Dermis microvascular lymphatic vessel endothelial cell (primary cell): Measurements from ENCODE around the gene WSB1. TPM values are rescaled to one million over a fixed set of nuclear protein-coding genes. Genes with fewer than 3 reads are reported as not detected.
A peak's percentile ranks its signal among the peaks of the same experiment; 100 is the strongest.
"Not testable (repeated sequence)": the region's sequence is repeated elsewhere in the genome, so short reads cannot be mapped to it uniquely, and the experiment has no call there.

Experiments
- DNase-seq, 2 donors: peaks; one replicate each; pipeline versions ENCODE4 v3.0.0 to v3.0.0-alpha.2; 2010; ENCODE audit warnings: low read depth in 2 of 2
- total RNA-seq: library from RNA; depleted of rRNA; stranded (reverse); fragments of >200 nt; gene quantifications from 2 replicates; pipeline ENCODE4 v1.2.1, GENCODE V29; 2014

Gene WSB1
- total RNA-seq, 1 donor from 2014 or later = 257 TPM

DNA sequence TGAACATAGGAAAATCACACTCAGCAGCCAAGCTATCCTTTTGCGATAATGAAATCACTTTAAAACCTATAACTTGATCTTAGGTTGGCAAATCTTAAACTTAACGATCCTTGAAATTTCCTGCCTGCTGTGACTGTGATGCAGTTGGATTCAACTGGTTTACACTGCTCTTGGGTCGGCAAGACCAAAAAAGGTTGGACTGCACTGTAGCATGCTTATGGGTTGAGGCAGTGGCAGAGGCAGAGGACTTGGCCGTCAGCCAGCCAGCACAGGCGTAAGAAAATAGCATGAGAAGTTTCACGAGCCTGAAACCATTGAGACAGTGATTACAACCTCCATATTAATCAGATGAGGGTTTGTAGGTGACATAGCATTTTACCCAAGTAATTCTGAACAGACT is 21.4 kb downstream of the WSB1 start:
- DNase-seq = no peak

DNA sequence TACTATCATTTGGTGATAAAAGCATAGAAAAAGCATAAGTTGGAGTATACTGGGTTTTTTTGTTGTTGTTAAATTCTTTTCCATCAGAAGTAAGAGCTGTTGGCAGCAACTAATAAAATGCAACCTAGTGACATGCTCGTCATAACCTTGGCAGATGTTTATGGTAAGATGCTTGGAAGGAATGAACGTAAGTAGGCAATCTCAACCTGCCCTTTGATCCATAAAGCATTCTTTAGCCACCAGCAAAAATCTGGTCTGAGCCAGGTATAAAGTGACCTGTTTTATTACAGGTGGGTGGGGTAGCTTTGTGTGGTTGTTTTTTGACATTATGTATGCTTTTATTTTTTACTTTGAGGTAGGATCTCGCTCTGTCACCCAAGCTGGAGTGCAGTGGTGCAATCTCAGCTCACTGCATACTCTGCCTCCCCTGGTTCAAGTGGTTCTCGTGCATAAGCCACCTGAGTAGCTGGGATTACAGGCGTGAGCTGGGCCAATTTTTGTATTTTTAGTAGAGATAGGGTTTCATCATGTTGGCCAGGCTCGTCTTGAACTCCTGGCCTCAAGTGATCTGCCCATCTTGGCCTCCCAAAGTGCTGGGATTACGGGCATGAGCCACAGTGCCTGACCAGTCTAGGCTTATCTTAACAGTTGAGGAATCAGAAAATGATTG is 22.0 kb downstream of the WSB1 start:
- DNase-seq = no peak

DNA sequence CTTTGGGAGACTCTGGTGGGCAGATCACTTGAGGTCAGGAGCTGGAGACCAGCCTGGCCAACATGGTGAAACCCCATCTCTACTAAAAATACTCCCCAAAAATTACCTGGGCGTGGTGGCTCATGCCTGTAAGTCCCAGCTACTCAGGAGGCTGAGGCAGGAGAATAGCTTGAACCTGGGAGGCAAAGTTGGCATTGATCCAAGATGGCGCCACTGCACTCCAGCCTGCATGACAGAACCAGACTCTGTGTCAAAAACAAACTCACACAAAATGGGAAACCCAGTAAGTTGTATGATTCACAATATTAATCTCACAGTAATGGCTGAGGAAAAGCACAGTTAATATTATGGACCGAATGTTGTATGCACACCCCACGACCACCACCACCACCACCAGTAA is 24.3 kb downstream of the WSB1 start:
- peak in 1 of 2 donors; percentile 47 for DNase-seq

DNA sequence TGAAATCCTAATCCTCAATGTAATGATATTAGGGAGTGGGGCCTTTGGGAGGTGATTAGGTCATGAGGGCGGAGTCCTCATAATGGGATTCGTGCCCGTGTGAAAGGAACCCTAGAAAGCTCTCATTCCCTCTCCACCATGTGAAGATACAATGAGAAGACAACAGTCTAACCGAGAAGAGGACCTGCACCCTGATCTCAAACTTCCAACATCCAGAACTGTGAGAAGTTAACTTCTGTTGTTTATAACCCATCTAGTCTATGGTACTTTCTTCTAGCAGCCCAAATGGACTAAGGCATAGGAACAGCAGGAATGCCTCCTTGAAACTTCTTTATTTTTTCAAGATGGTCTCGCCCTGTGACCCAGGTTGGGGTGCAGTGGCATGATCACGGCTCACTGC is 24.7 kb downstream of the WSB1 start:
- no peak for DNase-seq

DNA sequence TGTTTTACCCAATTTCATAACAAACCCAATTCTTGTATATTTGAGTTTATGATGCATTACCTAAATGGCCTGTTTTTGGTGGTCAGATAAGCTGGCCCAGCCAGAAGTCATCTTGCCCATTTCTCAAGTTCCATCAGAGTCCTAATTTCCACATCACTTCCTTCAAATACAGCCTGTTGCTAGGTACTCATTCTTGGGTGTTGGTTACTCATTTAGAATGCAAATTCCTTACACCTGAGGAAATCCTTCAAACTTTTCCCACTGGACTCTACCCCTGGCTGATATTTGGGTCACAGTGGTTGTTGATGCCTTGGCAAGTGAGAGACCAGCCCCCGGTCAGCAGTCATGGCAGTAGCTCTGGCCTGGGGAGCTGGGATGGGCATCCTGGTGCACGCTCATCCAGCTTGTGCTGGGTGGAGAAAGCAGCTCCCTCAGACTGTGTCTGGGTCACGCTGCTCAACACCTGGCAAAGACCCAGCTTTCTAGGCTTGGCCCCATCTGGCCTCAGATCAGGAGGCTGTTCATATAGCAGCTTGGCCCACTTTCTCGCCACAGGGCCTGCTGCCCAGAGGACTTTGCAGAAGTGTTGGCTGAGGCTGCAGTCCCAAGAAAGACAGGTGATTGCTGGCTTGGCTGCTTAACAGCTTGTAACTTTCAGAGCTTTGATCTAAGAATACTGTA is 25.8 kb downstream of the WSB1 start:
- peak in 1 of 2 donors; percentile 36 for DNase-seq

DNA sequence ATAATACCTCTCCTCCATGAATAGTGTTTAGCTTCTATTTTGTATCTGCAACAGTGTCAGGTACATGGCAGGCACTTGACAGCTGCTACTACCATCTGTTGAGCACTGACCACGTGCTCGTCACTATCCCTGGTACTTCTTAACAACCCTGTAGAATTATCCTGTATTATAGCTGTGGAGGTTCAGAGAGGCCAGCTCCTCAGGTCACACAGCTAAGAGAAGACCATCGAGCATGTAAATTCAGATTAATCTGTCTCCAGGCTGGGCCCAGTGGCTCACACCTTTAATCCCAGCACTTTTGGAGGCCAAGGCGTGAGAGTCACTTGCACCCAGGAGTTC is 26.3 kb downstream of the WSB1 start:
- no peak for DNase-seq

DNA sequence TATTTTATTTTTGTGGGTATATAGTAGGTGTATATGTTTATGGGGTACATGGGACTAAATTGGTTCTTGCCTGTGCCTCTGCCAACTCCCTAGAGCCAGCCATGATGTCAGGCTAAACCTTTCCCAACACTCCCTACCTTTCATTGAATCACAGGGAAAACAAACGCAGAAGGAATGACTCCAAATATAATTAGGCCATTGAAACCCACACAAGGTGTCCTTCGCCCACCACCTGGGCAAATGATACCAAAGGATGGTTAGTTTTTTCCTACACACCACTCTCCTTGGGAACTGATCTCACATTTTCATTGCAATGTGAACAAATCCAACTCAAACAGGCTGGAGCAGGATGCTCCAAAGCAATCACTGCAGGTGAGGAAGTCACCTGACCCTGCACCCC is 27.5 kb downstream of the WSB1 start:
- DNase-seq = no peak

DNA sequence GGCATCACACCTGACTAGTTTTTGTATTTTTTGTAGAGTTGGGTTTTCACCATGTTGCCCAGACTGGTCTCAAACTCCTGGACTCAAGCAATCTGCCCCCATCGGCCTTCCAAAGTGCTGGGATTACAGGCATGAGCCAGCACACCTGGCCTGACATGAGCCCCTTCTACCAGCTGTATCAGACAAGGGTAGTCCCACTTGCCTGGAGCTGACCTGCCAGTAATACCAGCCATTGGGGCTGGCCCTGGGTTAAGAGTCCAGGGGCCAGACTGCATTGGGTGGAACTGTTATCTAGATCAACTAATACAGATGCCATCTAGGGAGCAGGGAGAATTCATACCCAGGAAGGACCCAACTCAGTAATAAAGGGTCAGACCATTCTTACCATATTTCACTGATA is 28.1 kb downstream of the WSB1 start:
- no peak for DNase-seq

DNA sequence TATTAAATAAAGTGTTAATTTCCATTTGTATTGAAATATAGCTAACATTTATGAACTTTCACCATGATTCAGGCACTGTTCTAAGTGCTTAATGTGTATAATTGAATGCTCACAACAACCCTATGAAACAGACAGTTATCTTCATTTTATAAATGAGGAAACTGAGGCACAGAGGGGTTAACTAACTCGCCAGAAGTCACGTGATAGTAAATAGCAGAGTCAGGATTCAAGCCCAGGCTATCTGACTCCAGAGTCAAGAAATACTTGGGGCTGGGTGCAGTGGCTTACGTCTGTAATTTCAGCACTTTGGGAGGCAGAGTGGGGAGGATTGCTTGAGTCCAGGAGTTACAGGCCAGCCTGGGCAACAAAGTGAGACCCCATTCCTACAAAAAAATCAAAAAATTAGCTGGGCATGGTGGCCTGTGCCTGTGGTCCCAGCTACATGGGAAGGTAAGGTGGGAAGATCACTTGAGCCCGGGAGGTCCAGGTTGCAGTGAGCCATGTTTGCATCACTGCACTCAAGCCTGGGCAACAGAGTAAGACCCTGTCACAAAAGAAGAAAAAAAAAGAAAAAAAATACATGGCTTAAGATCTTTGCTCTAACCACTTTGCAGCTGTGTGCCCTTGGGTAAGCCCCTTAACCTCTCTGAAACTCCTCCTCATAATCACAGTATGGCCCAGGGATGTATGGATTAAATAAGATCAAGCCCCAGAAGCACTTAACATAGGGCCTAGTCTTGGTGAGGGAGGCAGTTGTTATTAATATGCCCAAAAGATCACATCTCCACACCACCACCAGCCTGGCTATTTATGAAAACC is 29.0 kb downstream of the WSB1 start:
- peak in 1 of 2 donors; percentile 32 for DNase-seq

DNA sequence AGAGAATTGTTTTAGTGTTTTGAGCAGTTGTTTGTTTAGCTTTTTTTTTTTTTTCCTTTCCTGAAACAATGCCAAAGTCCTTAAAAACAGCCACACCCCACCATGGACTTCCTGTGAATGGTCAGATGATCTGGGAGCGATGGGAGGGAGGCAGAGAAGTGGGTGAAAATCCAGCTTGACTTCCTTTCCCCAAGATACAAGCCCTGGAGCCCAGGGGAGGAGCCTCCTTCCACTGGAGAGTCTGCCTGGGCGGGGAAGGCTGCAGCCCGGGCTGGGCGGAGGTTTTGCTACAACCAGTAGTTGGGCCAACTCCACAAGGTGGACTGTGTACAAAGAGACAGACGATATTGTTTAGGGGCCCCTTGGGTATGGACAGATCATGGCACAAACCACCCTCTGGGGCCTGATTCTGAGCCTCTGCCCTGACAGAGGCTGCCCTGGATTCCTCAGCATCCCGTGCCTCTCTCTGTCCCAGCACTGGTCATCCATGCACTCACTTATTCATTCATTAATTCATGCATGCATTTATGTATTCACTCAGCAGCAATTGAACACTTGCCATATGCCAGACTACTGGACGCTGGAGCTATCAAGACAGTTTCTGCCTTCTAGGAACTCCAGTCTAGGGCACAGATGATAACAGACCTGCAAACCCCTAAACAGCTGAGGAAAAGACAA is 29.8 kb downstream of the WSB1 start:
- peak; percentile 60 to 80 for DNase-seq

DNA sequence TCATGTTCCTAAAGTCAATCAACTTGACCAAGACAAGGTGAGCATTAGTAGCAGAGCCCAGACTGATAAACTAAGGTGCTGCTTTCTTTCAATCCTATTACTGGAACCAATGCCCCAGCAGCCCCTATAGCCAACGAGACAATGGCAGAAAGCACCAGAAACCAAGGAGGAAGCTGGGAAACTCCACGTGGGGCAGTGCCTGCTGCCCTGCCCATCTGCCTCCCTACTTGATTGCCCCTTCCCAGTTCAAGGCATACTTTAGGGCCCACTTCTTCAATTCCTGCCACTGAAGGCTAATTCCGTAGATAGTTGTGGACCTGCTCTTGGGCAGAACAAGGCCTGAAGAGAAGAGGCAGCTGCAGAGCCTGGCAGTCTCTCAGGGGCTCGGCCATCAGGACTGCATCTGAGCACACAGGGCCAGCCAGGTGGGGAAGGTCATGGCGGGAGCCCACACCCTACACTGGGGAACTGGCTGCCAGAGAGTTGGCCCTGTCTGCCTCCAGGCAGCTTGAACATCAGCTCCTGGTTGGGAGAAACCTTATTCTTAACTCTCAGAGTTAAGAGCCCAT is 30.9 kb downstream of the WSB1 start:
- DNase-seq = no peak

DNA sequence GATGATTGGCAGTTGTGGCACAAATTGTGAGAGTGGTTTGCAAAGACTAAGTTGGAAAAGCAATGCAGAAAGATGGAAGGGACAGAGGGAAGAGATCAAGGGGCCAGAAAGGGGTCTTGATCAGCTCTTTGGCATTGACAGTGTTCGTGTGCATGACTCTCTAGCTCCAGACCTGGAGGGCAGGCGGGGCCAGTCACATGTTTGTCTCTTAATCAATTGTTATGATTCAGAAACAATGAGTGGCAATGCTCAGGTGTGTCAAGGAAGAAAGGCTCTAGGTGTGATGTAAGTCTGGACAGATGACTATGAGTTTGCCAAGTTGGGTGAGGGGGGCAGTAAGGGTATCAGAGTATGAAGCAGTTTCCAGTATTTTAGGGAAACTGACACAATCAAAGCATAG is 32.1 kb downstream of the WSB1 start:
- DNase-seq = no peak

DNA sequence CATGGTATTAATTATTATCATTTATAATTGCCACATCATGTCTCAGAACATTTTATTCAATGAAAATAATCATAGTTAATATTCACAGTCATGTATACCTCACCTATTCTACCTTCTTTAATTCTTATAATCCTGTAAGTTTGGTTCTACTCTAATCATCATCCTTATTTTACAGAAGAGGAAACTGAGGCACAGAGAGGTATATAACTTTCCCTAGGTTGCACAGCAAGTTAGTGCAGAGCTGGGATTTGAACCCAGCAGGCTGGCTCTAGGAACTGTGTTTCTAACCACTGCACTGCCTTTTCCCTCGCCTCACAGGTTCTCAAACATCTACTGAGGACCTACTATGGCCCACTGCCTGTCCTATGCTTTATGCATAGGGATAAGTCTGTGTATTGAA is 32.7 kb downstream of the WSB1 start:
- DNase-seq = no peak

DNA sequence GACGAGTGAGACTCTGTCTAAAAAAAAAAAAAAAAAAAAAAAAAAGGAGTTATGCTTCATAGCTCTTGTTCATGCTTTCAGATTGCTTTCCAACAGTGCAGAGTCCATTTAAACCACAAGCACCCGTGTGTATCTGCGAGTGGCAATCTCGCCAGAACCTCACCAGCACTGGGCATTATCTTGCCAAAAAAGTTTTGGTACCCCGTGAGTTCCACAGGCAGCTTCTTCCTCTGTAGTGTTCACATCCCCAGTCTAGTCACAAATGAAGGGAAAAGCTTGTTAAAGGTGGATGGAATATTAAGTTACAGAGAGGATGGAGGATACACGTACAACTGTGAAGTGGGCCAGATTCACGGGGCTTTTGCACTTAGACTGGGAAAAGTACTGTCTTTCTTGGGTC is 33.5 kb downstream of the WSB1 start:
- DNase-seq = no peak

DNA sequence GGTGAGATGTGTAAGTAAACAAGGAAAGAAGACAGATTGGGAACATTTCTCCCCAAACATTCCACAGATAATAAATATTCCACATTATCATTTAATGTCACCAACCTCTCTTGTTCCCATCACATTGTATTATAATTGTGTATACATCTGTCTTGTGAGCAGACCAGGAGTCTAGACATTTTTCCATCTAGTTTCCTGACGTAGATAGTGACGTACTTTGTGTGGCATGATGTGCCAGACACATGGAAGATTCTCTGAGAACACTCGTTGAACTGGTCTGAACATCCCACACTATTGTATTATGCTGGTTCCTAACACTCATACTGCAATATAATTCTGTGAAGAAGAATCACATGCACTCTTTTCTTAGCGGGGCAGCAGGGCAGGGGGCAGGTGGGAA is 34.0 kb downstream of the WSB1 start:
- no peak for DNase-seq

DNA sequence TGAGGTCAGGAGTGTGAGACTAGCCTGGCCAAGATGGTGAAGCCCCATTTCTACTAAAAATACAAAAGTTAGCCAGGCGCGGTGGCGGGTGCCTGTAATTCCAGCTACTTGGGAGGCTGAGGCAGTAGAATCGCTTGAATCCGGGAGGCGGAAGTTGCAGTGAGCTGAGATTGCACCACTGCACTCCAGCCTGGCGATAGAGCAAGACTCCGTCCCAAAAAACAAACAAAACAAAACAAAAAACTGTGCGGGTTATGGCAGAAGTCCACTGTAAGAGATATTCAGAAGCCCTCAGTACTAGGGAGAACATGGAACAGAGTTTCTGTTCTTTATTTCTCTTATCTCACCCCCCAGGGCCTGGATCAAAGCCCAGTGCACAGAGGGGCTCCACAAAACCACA is 34.8 kb downstream of the WSB1 start:
- DNase-seq = not testable (repeated sequence)

DNA sequence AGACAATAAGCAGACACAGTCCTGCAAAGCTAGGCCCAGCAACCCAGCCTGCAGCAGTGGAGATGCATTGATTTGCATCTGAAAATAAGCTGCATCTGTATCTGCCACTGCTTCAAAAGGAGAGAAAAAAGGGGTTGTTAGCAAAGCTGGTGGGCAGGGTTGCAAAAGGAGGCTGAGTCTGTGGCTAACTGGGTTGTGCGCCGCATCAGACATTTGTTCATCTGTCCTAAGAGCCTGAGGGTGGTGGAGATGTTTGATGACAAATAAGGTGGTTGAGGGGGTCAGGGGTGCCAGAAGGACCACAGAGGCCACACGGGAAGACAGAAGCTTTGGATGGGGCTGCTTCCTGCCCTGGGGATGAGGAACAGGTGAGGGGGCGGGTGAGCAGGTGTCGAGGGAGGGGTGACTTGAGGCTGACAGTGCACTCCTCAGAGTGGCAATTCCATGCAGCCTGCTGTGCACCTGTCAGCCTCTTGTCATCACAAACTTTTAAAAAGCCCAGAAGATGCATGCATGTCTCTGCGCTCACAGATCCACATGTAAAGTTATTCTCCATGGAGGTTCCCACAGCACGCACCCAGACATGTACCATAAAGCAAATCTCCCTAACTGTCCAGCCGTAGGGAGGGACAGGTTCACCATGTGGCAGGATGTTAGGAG is 35.4 kb downstream of the WSB1 start:
- DNase-seq = no peak

DNA sequence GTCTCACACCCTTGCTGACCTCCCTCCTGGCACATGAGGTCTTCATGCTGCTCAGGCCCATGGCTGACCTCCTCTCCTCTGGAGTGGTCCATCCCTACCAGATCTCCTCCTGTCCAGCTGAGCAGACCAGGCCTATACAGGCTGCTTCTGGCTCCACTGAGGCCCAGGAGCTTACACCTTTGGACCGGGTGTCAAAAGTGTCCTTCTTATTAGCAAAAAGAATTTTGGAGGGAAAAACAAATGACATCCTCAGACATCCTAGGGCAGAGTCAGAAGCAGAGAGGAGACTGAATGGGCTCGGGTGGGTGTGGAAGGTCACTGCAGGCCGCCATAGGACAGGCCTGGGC is 38.1 kb downstream of the WSB1 start:
- DNase-seq = no peak

DNA sequence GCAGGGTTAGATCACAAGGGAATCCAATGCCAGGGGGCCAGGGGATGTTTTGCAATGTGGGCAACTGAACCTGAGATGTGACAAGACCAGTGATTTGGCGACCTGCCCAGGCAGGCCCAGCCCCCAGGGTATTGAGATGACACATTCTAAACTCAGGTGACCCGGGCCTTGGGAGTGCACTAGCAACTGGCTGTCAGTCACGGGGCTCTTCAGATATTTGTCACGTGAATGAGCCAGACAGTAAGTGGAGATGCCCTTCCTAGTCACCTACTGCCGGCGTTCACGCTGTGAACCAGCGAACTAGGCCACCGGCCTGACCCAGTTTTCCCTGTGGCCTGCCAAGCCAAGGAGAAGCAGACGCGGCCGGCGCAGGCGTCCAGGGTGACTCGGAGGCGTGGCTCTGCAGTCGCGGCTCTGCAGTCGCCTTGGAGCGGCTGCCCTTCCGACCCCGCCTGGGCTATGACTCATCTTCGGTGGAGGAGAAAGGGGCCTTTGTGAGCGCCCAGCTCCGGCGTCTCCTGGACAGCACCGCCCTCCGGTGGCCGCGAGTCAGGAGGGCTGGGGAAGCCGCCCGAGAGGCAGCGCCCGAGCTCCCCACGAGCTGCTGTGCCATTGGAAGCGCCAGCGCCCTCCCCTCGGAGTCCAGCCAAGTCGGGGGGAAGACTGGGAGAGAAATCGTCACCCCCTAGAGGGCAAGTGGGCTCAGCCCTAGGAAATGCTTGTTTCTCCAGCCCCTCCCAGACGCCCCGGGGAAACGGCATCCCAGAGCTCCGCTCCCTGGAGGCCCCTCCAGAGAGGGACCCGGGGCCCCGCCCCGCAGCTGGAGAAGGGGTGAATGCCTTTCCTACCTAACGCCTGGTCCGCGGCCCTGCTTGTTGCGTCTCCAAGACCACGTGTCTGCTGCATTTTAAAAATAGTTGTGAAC is 38.8 kb downstream of the WSB1 start:
- peak; percentile 78 to 98 for DNase-seq

DNA sequence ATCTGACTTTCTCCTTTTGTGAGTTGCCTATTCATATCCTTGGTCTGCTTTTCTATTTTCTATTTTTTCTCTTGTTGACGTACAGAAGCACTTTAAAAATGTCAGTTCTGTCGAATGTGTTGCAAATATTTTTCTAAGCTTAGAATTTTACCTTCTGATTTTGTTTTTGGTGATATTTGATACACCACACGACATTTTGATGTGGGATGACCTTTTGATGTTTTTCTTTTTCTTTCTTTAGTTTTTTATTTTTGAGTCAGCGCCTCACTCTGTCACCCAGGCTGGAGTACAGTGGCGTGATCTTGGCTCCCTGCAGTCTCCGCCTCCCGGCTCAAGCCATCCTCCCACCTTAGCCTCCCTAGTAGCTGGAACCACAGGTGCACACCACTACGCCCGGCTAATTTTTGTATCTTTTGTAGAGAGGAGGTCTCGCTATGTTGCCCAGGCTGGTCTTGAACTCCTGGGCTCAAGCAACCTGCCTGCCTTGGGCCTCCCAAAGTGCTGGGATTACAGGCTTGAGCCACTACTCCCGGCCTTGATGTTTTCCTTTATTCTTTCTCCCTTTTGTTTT is 39.6 kb downstream of the WSB1 start:
- no peak for DNase-seq
